Nephron progenitor cell (in vitro differentiated cells): ENCODE data around the gene TSPAN15.

Experiments used
- DNase-seq: peaks from one replicate; pipeline ENCODE4 v3.0.0; 2021
- H3K27ac Mint-ChIP-seq: 2 replicates; pipeline ENCODE4 v1.8.0; 2021; ENCODE audit warnings: mild to moderate bottlenecking, moderate library complexity, mixed read lengths
- H3K27me3 Mint-ChIP-seq: 2 replicates; pipeline ENCODE4 v1.8.0; 2021; ENCODE audit warnings: mild to moderate bottlenecking, low read depth, mixed read lengths; ENCODE audit not compliant: poor library complexity
- H3K36me3 Mint-ChIP-seq: 2 replicates; pipeline ENCODE4 v1.8.0; 2021; ENCODE audit warnings: low read depth, mixed read lengths
- H3K4me1 Mint-ChIP-seq: 2 replicates; pipeline ENCODE4 v1.8.0; 2021; ENCODE audit warnings: mixed read lengths
- H3K4me3 Mint-ChIP-seq: 2 replicates; pipeline ENCODE4 v1.8.0; 2021; ENCODE audit warnings: mild to moderate bottlenecking, moderate library complexity, mixed read lengths
- H3K9me3 Mint-ChIP-seq: 2 replicates; pipeline ENCODE4 v1.8.0; 2021; ENCODE audit warnings: mild to moderate bottlenecking, moderate library complexity, mixed read lengths
- CTCF ChIP-seq: fragments of 200-600 bp; sonication (generic); IDR thresholded peaks from 2 replicates; pipeline ENCODE4 v1.5.0; 2021; ENCODE audit warnings: antibody characterized with exemption

TSPAN15 gene

DNA sequence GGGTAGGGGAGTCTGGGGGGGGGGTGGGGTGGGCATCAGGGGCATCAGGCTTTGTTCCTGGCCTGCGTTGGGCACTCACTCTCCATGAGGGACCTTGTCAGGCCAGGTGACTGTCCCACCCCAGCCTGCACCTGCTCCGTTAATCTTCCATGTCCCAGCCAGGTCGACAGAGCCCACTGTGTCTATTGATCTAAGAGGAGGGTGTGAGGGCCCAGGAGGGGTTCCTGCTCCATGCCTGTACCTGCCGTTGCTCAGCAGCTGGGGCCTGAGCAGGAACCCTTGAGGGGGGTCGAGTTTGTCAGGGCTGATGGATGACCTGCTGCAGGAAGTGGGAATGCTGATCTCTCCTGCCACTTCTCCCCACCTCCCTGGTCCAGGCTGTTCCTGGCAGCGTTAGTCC, 103.3 kb downstream of the TSPAN15 start:
- Mint-ChIP-seq H3K27ac (no peak overlapping the region), H3K9me3 (peaks cover 25% of the 10 kb centered on the region), H3K36me3 (no peaks in the 10 kb centered on the region), H3K4me3 (no peak overlapping the region), H3K4me1 (no peaks in the 10 kb centered on the region), H3K27me3 (peaks cover 58% of the 10 kb centered on the region)
- no peak for DNase-seq
- no peak for TF ChIP-seq CTCF
